ENCODE data around the gene RABGGTA.
A peak's percentile ranks its signal among the peaks of the same experiment; 100 is the strongest.
"Not testable (repeated sequence)": the region's sequence is repeated elsewhere in the genome, so short reads cannot be mapped to it uniquely, and the experiment has no call there.

The RABGGTA gene

DNA sequence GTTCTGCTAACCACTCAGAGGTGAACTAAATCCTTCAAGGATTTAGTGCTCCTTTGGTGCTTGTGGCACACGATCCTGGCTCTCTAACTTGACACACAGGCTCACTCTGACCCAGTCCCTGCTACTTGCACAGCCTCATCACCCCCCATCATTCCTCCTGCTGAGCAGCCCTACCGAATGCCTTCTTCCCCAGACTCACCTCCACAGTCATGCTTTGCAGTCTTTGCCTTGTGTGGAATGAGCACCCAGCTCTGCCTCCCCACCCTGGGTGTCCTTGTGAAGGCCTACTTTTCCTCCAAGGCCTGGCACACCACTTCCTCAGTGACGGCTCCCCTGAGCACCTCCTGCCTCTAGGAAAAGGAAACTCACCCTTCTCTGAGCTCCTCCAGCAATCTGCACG is 21.0 kb downstream of the RABGGTA start:
- no peak overlapping the region for H3K4me3 Mint-ChIP-seq
- H3K36me3 Mint-ChIP-seq: peaks cover 5% of the 10 kb centered on the region
- no peaks in the 10 kb centered on the region for H3K27me3 Mint-ChIP-seq
- H3K4me1 Mint-ChIP-seq (ENCODE audit: low read depth): peaks cover 13% of the 10 kb centered on the region
- H3K9me3 Mint-ChIP-seq (ENCODE audit: low read depth): no peaks in the 10 kb centered on the region
- H3K27ac Mint-ChIP-seq: no peak overlapping the region

DNA sequence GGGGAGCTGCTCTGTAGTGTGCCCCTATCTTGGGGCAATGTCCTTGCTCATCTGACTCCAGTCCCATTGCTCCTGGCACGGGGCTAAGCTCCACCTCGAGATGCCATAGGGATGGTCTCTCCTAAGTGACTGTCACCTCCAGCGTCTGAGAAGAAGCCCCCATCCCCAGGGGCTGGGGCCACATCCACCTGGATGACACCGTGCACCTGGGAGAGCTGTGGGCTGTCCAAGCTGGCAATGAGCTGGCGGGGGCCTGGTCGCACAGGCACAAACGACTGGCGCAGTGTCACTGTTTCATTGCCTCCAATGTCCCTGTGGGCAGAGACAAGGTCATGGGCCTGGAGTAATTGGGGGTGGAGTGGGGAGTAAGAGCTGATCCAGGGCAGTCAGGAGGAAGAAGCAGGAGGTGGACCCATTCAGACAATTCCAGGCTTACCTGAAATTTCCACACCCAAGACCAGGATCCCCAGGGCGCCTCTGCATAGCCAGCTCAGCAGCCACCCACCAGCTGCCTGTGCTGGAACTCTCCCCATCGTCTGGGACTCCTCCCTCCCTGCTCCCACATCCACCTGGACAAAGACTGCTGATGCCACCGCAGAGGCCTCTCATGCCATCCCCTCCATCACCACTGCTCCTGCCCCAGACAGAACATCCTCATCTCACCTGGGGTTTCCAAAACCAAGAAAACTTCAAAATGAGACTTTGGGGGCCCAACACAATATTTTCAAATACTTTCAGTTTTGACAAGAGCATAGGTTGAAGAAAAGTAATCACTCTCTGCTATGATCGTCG is 22.0 kb downstream of the RABGGTA start:
- Mint-ChIP-seq H3K4me3 (no peak overlapping the region), H3K27ac (no peak overlapping the region), H3K4me1 (ENCODE audit: low read depth) (peaks cover 15% of the 10 kb centered on the region), H3K9me3 (ENCODE audit: low read depth) (no peaks in the 10 kb centered on the region), H3K36me3 (peaks cover 4% of the 10 kb centered on the region), H3K27me3 (no peaks in the 10 kb centered on the region)

DNA sequence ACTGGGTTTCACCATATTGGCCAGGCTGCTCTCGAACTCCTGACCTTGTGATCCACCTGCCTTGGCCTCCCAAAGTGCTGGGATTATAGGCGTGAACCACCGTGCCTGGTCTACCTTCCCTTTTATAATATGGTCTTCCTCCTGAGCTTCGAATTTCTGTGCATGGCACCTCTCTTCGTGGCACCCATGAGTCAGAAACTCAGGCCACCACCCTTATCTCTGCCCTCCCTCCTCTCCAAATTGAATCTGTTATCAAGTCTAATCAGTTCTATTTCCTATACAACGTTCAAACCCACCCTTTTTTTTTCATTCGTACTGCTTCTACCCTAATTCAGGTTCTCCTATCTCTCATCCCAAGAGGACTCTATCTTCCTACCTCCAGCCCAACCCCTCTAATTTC is 24.0 kb downstream of the RABGGTA start:
- peaks cover 4% of the 10 kb centered on the region for H3K36me3 Mint-ChIP-seq
- peaks cover 29% of the 10 kb centered on the region for H3K4me1 Mint-ChIP-seq (ENCODE audit: low read depth)
- H3K9me3 Mint-ChIP-seq (ENCODE audit: low read depth): no peaks in the 10 kb centered on the region
- H3K27ac Mint-ChIP-seq: peak overlapping the region; percentile 2
- H3K27me3 Mint-ChIP-seq: no peaks in the 10 kb centered on the region
- peak overlapping the region; percentile 2 for H3K4me3 Mint-ChIP-seq

DNA sequence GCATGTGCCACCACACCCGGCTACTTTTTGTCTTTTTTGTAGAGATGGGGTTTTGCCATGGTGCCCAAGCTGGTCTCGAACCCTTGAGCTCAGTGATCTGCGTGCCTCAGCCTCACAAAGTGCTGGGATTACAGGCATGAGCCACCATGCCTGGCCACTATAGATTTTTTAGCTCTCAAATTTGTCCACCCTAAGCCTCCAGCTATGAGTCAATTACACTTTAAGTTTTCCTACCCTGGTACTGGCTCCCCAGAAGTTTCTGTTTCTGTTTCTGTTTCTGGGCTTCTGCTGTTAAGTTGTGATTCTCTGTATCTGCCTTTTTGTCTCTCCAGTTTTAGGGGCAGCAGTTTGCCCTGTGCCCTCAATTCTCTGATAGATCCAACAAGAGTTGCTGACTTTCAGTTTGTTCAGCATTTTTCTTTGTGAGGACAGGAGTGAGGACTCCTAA is 24.6 kb downstream of the RABGGTA start:
- peak overlapping the region; percentile 82 for H3K27ac Mint-ChIP-seq

DNA sequence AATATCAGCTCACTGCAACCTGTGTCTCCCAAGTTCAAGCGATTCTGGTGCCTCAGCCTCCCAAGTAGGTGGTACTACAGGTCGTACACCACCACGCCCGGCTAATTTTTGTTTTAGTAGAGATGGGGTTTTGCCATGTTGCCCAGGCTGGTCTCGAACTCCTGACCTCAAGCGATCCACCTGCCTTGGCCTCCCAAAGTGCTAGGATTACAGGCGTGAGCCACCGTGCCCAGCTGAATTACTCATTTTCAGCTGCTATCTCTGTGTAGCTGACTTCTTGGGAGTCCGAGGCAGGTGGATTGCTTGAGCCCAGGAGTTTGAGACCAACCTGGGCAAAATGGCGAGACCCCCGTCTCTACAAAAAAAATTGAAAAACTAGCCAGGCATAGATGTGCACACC is 26.0 kb downstream of the RABGGTA start:
- H3K27me3 Mint-ChIP-seq; H3K36me3 Mint-ChIP-seq; H3K9me3 Mint-ChIP-seq (ENCODE audit: low read depth); H3K27ac Mint-ChIP-seq; H3K4me3 Mint-ChIP-seq: not testable (repeated sequence)
- peaks cover 38% of the 10 kb centered on the region for H3K4me1 Mint-ChIP-seq (ENCODE audit: low read depth)

More for the DNA sequence above, 24.6 kb downstream of the RABGGTA start:
- Mint-ChIP-seq H3K4me3 (peak overlapping the region; percentile 72), H3K4me1 (ENCODE audit: low read depth) (peaks cover 29% of the 10 kb centered on the region), H3K9me3 (ENCODE audit: low read depth) (no peaks in the 10 kb centered on the region), H3K27me3 (no peaks in the 10 kb centered on the region), H3K36me3 (peaks cover 4% of the 10 kb centered on the region)

DNA sequence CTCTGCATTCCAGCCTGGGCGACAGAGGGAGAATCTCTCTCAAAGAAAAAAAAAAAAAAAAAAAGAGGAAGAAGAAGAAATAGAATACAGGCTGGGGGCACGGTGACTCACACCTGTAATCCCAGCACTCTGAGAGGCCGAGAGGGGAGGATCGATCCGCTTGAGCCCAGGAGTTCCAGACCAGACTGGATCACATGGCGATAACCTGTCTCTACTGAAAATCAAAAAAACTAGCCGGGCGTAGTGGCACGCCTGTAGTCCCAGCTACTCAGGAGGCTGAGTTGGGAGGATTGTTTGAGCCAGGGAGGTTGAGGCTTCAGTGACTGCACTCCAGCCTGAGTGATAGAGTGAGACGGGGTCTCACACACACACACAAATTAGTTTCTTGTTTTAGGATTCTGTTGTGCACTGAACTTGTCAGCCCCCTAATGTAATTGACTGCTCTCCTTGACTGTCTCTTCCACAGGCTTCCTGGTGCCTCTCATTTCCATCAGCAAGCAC is 28.0 kb downstream of the RABGGTA start:
- H3K4me1 Mint-ChIP-seq (ENCODE audit: low read depth): peaks cover 58% of the 10 kb centered on the region
- peak overlapping the region; percentile 97 for H3K4me3 Mint-ChIP-seq
- H3K36me3 Mint-ChIP-seq: no peaks in the 10 kb centered on the region
- no peaks in the 10 kb centered on the region for H3K27me3 Mint-ChIP-seq
- H3K9me3 Mint-ChIP-seq (ENCODE audit: low read depth): no peaks in the 10 kb centered on the region
- peak overlapping the region; percentile 100 for H3K27ac Mint-ChIP-seq

DNA sequence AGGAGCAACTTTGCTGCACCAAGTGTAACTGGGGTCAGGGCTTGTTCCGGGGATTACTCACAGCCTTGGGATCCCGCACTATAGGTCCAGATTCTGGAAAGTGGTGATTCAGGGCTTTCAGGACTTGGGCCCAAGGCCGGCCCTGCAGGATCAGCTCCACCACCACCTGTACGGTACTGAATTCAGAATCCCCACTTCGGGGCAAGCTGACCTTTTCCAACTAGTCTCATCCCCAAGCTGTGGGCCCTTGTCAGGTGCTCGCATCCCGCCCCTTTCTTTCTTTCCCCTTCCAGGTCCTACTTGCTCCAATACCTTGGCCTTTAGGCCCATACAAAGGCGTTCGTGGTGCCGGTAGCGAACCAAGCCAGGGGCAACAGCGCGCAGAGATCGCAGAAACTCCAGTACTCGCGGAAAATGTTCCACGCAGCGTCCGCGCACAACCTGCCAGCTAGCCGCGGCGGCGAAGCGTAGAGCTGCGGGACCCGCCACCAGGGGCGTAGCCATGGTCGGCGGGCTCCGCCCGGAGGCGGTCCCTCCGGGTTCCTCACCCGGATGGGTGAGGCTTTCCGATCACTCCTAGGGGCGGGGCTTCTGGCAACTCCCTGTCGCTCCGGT is 29.5 kb downstream of the RABGGTA start:
- peaks cover 63% of the 10 kb centered on the region for H3K4me1 Mint-ChIP-seq (ENCODE audit: low read depth)
- H3K27ac Mint-ChIP-seq: peak overlapping the region; percentile 100
- no peaks in the 10 kb centered on the region for H3K36me3 Mint-ChIP-seq
- no peaks in the 10 kb centered on the region for H3K9me3 Mint-ChIP-seq (ENCODE audit: low read depth)
- H3K4me3 Mint-ChIP-seq: peak overlapping the region; percentile 97
- no peaks in the 10 kb centered on the region for H3K27me3 Mint-ChIP-seq

DNA sequence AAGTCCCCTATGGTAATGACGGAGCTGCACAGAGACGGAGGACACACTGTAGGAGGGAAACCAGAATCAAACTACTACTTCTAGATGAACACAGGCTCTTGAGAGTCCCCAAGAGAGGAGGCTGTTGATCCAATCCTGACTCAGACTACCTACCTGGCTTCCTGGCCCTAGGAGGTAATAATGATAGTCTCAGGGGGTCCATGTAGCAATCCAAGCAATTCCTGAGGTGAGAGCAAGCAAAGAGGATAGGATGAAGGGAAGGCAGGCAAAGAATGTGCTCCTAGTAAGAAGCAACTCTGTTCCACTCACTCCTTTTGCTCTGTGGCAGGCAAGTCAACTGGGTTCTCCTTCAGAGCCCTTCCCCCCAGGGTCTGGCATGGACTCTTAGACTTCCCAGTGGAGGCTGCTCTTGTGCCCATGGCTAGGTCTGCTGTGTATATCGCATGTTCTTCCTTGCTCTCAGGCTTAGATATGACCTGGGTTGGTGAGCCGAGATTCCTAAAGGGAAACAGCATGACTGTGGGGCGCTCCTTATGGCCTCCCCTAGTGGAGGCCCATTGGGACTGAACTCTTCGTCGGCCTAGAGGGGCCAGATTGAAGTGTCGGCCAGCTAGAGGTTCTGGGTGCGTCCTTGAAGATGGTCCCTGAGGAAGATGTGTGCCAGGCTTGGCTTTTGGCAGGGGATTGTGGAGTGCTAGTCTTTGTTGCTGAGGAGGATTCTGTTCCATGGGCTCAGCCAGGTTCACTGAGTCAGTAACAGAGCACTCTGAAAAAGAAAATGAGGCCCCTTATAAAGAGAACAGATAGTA is 31.1 kb downstream of the RABGGTA start:
- H3K9me3 Mint-ChIP-seq (ENCODE audit: low read depth): no peaks in the 10 kb centered on the region
- H3K4me1 Mint-ChIP-seq (ENCODE audit: low read depth): peaks cover 69% of the 10 kb centered on the region
- peak overlapping the region; percentile 97 for H3K4me3 Mint-ChIP-seq
- H3K27ac Mint-ChIP-seq: peak overlapping the region; percentile 30
- H3K36me3 Mint-ChIP-seq: peaks cover 4% of the 10 kb centered on the region
- H3K27me3 Mint-ChIP-seq: no peaks in the 10 kb centered on the region

DNA sequence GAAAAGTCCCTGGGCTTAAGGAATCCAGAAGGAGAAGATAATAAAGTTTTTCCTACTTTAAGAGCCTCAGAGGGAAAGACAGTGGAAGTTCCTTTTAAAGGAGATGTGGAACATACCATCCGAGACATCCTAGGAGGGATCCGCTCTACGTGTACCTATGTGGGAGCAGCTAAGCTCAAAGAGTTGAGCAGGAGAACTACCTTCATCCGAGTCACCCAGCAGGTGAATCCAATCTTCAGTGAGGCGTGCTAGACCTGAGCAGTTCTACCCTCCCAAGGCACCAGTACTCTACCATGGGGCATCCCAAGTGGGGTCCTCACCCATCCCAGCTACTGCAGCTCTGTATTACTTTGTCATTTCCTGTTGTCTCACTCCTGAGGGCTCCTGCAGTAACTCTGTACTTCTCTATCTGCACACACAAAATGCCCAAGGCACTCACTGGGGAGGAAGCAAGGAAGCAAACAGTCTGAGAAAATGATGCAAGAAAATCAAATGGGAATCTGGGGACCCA is 32.8 kb downstream of the RABGGTA start:
- H3K9me3 Mint-ChIP-seq (ENCODE audit: low read depth): no peaks in the 10 kb centered on the region
- H3K4me3 Mint-ChIP-seq: peak overlapping the region; percentile 97
- H3K27me3 Mint-ChIP-seq: no peaks in the 10 kb centered on the region
- peak overlapping the region; percentile 81 for H3K27ac Mint-ChIP-seq
- H3K36me3 Mint-ChIP-seq: peaks cover 6% of the 10 kb centered on the region
- H3K4me1 Mint-ChIP-seq (ENCODE audit: low read depth): peaks cover 78% of the 10 kb centered on the region

DNA sequence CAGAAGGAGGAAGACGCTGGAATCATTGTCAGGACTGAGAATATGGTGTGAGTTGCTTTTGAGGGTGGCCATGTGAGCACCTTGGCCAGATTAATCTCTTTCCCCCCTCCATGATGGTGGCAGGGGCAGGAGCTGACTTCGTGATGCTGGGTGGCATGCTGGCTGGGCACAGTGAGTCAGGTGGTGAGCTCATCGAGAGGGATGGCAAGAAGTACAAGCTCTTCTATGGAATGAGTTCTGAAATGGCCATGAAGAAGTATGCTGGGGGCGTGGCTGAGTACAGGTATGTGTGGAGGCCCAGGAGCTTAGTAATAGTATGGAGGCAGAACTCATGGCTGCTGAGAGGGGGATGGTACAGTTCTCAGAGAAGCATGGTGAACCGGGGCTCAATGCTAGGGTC is 33.3 kb downstream of the RABGGTA start:
- peak overlapping the region; percentile 81 for H3K27ac Mint-ChIP-seq
- H3K4me1 Mint-ChIP-seq (ENCODE audit: low read depth): peaks cover 77% of the 10 kb centered on the region
- H3K27me3 Mint-ChIP-seq: no peaks in the 10 kb centered on the region
- no peaks in the 10 kb centered on the region for H3K9me3 Mint-ChIP-seq (ENCODE audit: low read depth)
- H3K4me3 Mint-ChIP-seq: peak overlapping the region; percentile 3
- peaks cover 6% of the 10 kb centered on the region for H3K36me3 Mint-ChIP-seq

DNA sequence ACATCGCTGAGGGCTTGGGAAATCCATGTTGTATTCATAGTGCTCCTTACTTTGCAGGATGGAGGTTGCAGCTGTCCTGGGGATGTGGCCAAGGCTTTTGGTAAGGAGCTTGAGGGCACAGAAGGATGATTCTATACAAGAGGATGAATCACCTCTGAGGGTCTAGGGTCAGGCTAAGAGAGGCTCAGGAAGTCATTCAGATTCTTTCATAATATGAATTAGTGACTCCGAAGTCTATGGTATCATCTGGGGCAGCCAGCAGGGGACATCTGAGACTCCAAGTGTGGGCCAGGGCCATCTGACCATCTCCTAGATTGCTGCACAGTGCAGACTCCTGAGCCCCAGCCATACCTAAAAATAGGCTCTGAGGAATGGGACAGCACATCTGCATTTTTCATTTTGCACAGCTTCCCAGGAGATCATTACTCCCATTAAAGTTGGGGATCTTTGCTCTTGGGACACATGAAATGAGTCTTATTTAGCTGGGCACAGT is 33.9 kb downstream of the RABGGTA start:
- H3K27me3 Mint-ChIP-seq: no peaks in the 10 kb centered on the region
- no peaks in the 10 kb centered on the region for H3K9me3 Mint-ChIP-seq (ENCODE audit: low read depth)
- H3K36me3 Mint-ChIP-seq: peaks cover 6% of the 10 kb centered on the region
- no peak overlapping the region for H3K4me3 Mint-ChIP-seq
- H3K4me1 Mint-ChIP-seq (ENCODE audit: low read depth): peaks cover 72% of the 10 kb centered on the region
- peak overlapping the region; percentile 81 for H3K27ac Mint-ChIP-seq

DNA sequence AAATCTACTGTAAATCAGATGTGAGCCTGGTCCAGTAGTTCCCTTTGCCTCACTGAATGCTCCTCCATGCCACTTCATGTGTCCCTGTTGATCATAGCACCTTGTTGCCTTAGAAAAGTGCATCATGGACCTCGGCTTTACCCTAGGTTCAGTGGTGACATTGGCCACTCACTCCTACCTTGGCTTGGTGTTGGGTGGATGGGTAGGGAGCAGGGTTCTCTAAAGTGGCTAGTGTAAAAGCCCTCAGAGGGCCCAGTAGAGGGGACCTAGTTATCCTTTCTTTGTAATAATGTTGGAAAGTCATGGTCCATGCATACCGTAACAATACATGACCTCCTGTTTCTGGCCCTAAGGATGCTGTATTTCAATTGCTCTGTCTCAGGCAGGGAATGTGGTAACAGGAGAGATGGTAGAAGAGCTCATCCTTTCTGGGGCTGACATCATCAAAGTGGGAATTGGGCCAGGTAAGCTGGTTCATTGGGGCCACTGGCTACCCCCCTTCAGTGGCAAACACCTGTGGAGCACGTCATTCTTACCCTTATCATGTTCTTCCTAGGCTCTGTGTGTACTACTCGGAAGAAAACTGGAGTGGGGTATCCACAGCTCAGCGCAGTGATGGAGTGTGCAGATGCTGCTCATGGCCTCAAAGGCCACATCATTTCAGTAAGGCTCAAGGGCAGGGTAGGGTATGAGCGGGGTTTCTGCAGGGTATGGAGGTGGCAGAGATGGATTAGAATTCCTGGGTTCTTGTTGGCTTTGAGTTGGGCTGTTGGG is 34.5 kb downstream of the RABGGTA start:
- no peaks in the 10 kb centered on the region for H3K9me3 Mint-ChIP-seq (ENCODE audit: low read depth)
- peaks cover 6% of the 10 kb centered on the region for H3K36me3 Mint-ChIP-seq
- no peaks in the 10 kb centered on the region for H3K27me3 Mint-ChIP-seq
- H3K27ac Mint-ChIP-seq: peak overlapping the region; percentile 76
- no peak overlapping the region for H3K4me3 Mint-ChIP-seq
- peaks cover 72% of the 10 kb centered on the region for H3K4me1 Mint-ChIP-seq (ENCODE audit: low read depth)

DNA sequence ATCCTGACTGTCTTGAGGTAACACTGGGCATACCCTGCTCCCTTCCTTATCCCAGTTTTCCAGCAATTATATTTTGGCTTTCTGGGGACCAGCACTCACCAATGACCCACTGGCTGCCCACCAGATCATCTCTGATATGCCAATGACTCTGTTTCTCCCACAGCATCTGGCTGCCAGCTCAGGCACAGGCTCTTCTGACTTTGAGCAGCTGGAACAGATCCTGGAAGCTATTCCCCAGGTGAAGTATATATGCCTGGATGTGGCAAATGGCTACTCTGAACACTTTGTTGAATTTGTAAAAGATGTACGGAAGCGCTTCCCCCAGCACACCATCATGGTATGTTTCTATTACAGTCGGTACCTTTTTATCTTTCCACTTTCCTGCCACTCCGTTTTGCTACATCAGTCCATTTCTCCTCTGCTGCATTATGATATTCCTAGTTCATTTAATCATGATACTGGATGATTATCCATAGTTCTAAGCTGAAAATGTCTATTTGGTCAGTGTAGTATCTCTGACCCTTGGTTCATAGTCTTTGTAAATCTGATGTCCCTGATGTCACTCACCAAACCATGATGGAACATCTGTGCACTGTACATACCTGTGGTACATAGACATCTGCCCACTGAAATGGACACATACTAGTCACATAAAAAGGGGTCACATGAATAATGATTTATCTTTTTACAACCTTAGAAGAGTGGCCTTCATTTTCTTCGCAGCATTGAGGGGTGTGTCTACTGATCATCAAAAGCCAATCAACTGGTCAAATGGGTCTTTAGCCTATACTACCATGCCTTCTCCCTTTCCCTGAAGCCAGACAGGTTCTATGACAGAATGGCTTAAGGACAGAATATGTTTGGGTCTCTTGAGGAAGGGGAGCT is 35.4 kb downstream of the RABGGTA start:
- Mint-ChIP-seq H3K4me3 (no peak overlapping the region), H3K36me3 (peaks cover 6% of the 10 kb centered on the region), H3K27ac (peak overlapping the region; percentile 30)

More for the DNA sequence above, 35.4 kb downstream of the RABGGTA start:
- H3K9me3 Mint-ChIP-seq (ENCODE audit: low read depth): no peaks in the 10 kb centered on the region
- H3K27me3 Mint-ChIP-seq: no peaks in the 10 kb centered on the region
- H3K4me1 Mint-ChIP-seq (ENCODE audit: low read depth): peaks cover 72% of the 10 kb centered on the region

All from activated naive CD8-positive, alpha-beta T cell (primary cell).